Prostate gland (tissue), 2 donors: ENCODE measurements around the gene RNH1. TPM values are rescaled to one million over a fixed set of nuclear protein-coding genes. Genes with fewer than 3 reads are reported as not detected.

Source experiments
- DNase-seq: peaks from one replicate; pipeline ENCODE4 v3.0.0-alpha.2; 2019; ENCODE audit warnings: low spot score
- H3K27ac ChIP-seq, 2 donors: fragments of 200-600 bp; sonication (generic); 2 replicates each; pipeline ENCODE4 v1.5.1; 2017 to 2019
- H3K27me3 ChIP-seq: fragments of 200-600 bp; sonication (generic); replicated peaks from 2 replicates; pipeline ENCODE4 v1.5.1; 2019; ENCODE audit not compliant: insufficient read depth
- H3K36me3 ChIP-seq, 2 donors: fragments of 200-600 bp; sonication (generic); 1 replicate in 1 of 2; 2 replicates in 1 of 2; pipeline versions ENCODE4 v1.5.1 to v1.8.1; 2017 to 2019
- H3K4me1 ChIP-seq: fragments of 200-600 bp; sonication (generic); replicated peaks from 2 replicates; pipeline ENCODE4 v1.5.1; 2019
- H3K4me3 ChIP-seq, 2 donors: fragments of 200-600 bp; sonication (generic); 2 replicates each; pipeline ENCODE4 v1.5.1; 2017 to 2019
- H3K9me3 ChIP-seq: fragments of 200-600 bp; sonication (generic); 2 replicates; pipeline ENCODE4 v1.5.1; 2017
- POLR2A ChIP-seq: fragments of 450-650 bp; IDR thresholded peaks from one replicate; pipeline ENCODE4 v1.6.1; 2016; ENCODE audit warnings: antibody characterized with exemption, mild to moderate bottlenecking
- POLR2AphosphoS5 ChIP-seq: sonication (generic); formaldehyde crosslinking; IDR thresholded peaks from one replicate; pipeline ENCODE4 v1.6.1; 2017; ENCODE audit warnings: antibody characterized with exemption
- WGBS: methylation state at CpG from one replicate; pipeline ENCODE4 v1.1.5; 2018; 5-methylcytosine and 5-hydroxymethylcytosine counted together
- intact Hi-C: fragments of 100-400 bp; cut with DNase I; formaldehyde crosslinking; loops from one replicate; pipeline ENCODE4 v1.14.2; 2022
- total RNA-seq, 2 donors: library from RNA; depleted of rRNA; stranded (reverse); fragments of >200 nt; gene quantifications; one replicate each; pipeline ENCODE4 v1.1.0, GENCODE V29; 2016
- TF ChIP-seq, protein P1 (sequence below), 4 experiments: fragments of 200-600 bp in 2 of 4; fragments of 450-650 bp in 2 of 4; sonication (generic) in 2 of 4; IDR thresholded peaks; 1 replicate in 3 of 4; 2 replicates in 1 of 4; pipeline ENCODE4 v1.5.1; 2016 to 2019; ENCODE audit warnings: antibody characterized with exemption in 4 of 4, mild to moderate bottlenecking in 2 of 4, moderate library complexity in 2 of 4

The RNH1 gene
- total RNA-seq, 2 donors from 2014 or later, result 221 to 272 TPM

DNA sequence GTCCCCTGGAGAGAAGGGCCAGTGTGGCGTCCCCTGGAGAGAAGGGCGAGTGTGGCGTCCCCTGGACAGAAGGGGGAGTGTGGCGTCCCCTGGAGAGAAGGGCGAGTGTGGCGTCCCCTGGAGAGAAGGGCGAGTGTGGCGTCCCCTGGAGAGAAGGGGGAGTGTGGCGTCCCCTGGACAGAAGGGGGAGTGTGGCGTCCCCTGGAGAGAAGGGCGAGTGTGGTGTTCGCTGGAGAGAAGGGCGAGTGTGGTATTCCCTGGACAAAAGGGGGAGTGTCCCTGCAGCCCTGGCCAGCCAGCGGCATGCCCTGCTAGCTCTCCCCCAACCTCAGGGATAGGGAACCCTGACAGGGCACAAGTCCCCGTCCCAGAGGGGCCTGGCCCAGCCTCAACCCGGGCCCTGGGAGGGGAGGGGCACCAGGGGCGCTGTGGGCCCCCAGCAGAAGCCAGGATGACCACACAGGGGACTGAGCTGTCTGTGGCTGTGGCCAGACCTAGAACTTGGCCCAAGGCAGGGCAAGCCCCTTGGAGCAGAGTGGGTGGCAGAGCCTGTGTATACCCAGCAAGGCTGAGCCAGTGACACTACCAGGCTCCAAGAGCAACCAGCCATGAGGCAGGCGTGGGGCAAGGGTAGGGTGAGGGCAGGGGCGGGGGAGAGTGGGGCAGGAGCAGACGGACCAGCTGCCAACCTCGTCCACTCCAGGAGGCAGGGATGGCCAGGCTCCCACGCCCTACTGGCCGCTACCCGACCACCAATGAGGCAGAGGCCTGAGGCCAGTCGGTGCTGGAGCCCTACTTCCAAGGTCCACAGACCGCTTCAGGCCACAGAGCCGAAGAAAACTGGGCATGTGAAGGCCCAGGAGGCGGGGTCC, 24.2 kb upstream of the RNH1 start:
- Histone ChIP-seq H3K4me3 (no peak overlapping the region), H3K9me3 (no peaks in the 10 kb centered on the region), H3K4me1 (peaks cover 9% of the 10 kb centered on the region), H3K27ac (no peak overlapping the region), H3K27me3 (no peaks in the 10 kb centered on the region), H3K36me3 (peaks cover 4 to 18% of the 10 kb centered on the region in 2 donors)
- DNase-seq, result no peak
- intact Hi-C loops, result no loop called here
- WGBS, result 80% methylated on average over 28 of the region's 28 CpGs
- TF ChIP-seq POLR2A (no peak), POLR2AphosphoS5 (no peak)
- TF ChIP-seq, protein P1, sequence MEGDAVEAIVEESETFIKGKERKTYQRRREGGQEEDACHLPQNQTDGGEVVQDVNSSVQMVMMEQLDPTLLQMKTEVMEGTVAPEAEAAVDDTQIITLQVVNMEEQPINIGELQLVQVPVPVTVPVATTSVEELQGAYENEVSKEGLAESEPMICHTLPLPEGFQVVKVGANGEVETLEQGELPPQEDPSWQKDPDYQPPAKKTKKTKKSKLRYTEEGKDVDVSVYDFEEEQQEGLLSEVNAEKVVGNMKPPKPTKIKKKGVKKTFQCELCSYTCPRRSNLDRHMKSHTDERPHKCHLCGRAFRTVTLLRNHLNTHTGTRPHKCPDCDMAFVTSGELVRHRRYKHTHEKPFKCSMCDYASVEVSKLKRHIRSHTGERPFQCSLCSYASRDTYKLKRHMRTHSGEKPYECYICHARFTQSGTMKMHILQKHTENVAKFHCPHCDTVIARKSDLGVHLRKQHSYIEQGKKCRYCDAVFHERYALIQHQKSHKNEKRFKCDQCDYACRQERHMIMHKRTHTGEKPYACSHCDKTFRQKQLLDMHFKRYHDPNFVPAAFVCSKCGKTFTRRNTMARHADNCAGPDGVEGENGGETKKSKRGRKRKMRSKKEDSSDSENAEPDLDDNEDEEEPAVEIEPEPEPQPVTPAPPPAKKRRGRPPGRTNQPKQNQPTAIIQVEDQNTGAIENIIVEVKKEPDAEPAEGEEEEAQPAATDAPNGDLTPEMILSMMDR (IDR thresholded peaks at IDR 0.05), result no peak

DNA sequence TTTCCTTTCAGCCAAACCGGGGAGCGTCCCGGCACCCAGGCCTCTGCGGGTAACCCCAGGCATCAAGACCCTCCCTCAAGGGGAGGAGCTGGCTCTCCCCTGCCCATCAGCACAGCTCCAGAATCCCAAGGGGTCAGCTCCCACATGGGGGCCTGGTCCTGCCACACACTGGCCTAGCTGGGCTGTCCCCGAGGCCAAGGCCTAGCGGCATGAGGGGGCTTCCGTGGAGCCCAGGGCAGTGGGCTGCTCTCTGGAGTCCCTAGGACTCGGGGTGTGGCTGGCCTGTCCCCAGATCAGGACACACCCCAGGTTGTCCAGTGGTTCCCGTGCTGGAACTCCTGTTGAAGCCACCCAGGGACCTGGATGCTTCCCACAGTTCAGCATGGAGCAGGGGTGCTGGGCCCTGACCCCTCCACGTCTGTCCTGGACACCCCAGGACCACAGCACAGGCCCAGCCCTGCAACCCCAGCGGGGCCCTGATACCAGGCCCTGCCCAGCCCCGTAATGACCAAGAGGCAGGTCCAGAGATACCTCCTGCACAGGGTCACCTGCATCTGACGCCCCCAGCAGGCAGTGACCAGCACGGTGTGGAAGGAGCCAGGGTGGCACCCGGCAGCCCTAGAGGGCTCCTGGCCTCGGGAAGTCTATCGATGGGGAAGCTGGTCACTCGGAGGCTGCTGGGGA, 22.8 kb upstream of the RNH1 start:
- peaks cover 9% of the 10 kb centered on the region for H3K4me1 ChIP-seq
- H3K4me3 ChIP-seq, result no peak overlapping the region
- intact Hi-C loops, result no loop called here
- no peaks in the 10 kb centered on the region for H3K9me3 ChIP-seq
- TF ChIP-seq, protein P1 (IDR thresholded peaks at IDR 0.05), result no peak
- TF ChIP-seq POLR2A (no peak), POLR2AphosphoS5 (no peak)
- WGBS, result 70% methylated on average over 13 of the region's 18 CpGs
- peaks cover 4 to 18% of the 10 kb centered on the region in 2 donors for H3K36me3 ChIP-seq
- H3K27ac ChIP-seq, result no peak overlapping the region
- H3K27me3 ChIP-seq, result no peaks in the 10 kb centered on the region
- DNase-seq, result no peak

DNA sequence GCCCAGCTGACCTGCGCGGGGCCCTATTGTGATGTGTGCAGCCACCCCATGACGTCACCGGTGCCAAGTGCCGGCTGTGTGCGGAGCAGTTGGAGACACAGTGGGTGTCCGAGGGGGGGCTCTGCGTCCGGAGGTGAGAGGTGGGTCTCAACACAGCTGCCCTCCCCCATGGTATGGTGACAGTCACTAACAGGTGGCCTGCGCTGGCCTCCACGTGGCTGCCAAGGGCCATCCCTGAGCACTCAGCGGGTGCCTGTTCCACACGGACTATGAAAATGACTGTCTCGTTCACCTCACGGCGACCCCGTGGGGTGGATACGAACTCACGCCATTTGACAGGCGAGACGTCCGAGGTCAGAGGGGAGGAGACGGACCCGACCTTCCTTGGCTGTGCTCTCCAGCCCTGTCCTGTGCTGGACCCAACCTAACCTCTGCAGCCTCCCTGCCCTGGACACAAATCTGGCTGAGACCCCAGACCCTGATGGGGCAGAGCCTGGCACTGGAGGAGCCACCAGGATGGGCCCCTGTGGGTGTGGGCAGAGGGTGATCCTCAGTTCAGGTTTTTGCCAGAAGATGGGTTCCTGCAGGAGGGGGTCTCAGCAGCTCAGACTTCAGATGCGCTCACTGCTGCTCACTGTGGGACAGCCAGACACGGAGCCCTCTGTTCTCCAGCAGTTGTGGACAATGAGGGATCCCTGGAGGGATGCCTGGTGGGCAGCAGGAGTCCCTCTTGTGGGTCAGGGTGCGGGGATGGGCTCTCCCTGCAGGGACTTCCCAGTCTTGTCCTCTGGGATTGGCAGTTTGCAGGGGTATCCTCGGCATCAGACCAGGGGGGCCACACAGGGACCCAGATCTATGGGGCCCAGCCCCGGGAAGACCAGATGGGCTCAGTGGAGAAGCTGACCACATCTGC, 22.0 kb upstream of the RNH1 start:
- Histone ChIP-seq H3K4me3 (no peak overlapping the region), H3K27me3 (no peaks in the 10 kb centered on the region), H3K9me3 (no peaks in the 10 kb centered on the region), H3K4me1 (peaks cover 6% of the 10 kb centered on the region), H3K27ac (no peak overlapping the region), H3K36me3 (peaks cover 4 to 18% of the 10 kb centered on the region in 2 donors)
- intact Hi-C loops, result no loop called here
- WGBS, result 74% methylated on average over 26 of the region's 29 CpGs
- TF ChIP-seq POLR2AphosphoS5 (no peak), POLR2A (no peak)
- TF ChIP-seq, protein P1 (IDR thresholded peaks at IDR 0.05), result no peak
- no peak for DNase-seq

DNA sequence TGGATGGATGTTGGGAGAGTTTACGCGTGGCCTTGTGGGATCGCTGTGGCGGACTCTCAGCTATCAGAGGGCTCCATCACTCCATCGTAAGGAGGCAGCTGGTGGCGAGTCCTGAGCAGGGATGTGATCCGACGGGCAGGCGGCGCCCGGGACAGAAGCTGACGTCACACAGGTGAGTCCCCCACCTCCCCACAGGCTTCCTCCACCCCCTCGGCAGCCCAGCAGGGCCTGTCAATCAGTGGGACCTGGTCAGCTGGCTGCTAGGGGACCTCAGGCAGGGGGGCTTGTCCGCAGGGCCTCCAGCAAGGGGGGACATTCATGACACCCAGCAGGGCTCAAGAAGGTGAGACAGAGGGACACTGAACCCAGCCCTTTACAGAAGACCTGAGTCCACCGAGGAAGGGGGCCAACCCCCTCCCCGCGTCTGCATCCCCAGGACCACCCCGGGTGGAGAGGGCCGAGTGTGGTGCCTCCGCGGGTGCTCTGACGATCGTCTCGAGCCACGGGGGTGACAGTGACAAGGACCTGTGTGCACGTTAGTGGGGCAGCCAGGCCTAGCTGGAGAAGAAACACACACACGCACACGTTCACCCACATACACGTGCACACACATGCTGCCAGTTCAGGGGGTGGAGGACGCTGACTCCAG, 21.2 kb upstream of the RNH1 start:
- Histone ChIP-seq H3K9me3 (no peaks in the 10 kb centered on the region), H3K4me1 (no peaks in the 10 kb centered on the region), H3K27ac (no peak overlapping the region), H3K27me3 (no peaks in the 10 kb centered on the region), H3K36me3 (peaks cover 4 to 15% of the 10 kb centered on the region in 2 donors), H3K4me3 (no peak overlapping the region)
- TF ChIP-seq, protein P1 (IDR thresholded peaks at IDR 0.05), result no peak
- TF ChIP-seq POLR2A (no peak), POLR2AphosphoS5 (no peak)
- WGBS, result 73% methylated on average over 21 of the region's 30 CpGs
- intact Hi-C loops, result no loop called here
- DNase-seq, result no peak
